HG02642 (cell line): Measurements from ENCODE around the gene FOXB2.

Experiments
- ATAC-seq: cut with Tn5 transposase; IDR thresholded peaks from one replicate; pipeline ENCODE4 v1.9.1; 2021; ENCODE audit warnings: mild to moderate bottlenecking; ENCODE audit not compliant: unreplicated experiment, poor library complexity

Gene FOXB2

GRCh38 chr9:77015327-77016048 lies 4.0 kb upstream of the FOXB2 start:
- ATAC-seq = no peak

DNA sequence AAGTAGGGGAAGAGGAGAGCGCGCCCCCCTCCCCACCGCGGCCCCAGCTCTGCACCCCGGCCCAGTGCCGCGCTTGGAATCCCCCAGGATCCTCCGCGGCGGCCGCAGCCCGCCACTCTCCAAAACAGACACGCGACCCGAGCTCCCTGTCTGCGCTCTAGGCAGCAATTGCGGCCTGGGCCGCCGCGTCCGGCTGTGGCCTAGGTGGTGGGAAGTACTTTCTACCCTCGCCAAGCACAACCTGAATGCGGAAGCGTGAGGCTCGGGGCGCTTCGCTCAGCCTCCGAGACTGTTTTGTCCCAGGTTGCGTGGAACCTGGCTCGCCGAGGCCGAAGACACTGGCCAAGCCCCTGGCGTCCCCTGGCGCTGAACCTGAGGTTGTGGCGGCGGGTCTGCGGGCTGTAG lies 3.3 kb upstream of the FOXB2 start:
- ATAC-seq = no peak

DNA sequence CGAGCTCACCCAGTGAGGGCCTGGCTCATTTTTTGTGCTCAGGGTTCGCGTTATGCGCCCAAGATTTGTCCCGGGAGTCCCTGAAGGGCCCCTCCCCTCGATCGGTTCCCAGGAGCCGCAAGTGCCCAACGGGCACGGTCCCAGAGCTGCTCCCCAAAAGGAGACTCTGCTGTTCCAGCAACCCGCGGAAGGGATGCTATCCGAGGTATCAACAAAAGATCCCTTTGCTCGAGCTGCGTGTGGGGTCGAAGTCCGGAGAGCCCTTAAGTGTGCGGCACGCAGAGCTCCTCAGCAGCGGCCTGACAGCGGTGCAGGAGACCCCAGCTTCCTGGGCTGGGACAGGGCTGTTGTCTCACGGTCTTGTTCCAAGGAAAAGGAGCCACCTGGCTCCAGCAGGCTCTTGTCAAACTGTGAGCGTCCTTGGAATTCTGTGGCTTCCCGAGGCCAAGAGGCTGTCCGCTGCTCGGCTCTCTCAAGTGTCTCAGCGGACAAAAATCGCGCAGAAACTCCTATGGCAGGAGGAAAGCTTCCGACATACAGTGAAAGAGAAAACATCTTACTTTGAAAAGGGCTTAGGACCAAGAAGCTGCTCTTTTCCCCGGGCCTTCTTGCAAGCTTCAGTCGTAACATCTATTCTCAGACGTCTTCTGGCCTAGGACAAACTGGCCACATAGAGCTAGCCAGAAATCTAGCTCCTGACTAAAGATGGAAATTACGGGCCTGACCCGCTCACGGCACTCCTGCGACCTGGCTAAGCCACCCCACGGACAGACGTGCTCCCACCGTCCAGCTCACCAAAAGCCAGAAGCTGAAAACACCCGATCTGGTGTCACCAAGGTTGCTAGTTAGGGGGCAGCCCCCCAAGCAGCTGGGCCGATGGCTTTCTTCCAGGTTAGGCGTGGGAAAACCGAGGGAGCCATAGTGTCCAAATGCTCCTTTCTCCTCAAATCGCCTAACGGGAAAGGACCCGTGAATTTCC lies 2.6 kb upstream of the FOXB2 start:
- ATAC-seq = no peak

DNA sequence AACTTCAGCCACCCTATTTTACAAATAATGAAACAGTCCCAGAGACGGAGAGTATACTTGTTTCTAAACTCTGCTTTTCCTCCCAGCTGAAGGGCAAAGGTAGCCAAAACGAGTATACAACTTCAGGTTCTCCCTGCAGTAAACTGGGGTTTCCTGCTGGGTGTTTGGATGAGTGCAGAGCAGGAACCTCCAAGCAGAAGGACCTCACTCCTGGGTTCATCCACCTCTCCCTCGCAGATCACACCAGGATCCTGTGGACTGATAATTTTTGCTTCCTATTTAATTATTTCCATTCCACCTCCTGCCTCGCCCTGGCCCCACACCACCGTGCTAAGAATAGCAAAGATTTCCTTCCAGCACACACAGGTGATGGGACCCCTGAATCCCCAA lies 2.0 kb upstream of the FOXB2 start:
- no peak for ATAC-seq

DNA sequence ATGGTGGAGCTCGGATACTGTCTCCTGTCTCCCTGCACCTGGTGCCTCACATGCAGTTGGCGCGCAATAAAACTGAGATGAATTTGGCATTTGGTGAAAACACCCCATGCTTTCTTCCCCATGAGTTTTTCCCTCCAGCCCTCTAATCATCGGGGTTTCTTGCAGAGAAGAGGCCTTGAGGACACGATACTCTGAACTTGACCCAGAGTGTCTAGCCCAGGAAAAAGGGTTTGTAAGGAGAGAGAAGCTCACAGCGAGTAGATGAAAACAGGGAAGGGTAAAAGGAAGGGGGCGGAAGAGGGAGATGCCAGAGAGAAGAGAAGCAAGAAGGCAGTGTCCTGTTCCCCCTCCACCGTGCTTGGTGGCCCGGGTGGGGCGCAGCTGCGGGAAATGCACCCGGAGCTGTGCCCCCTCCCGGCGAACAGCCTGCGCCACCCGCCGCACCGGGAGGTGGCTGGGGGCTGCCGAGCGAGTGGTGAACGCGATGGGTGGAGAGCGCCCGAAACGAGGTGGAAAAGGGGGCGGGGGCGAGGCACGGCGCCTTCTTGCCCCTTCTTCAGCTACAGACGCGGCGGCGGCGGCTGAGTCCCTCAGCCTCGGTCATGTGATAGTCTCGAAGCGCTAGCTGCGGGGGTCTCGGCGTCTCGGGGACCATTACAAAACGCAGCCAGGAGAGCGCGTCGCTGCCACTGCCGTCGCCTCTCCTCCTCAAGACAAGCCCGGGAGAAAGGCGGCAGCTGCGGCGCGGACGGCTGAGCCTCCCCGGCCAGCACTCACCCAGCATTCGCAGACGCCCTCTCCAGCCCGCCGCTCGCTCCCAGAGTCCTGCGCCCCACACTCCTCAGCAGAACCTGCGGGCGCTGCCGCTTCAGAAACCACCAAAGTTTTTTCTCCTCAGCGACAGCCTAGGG lies 1.1 kb upstream of the FOXB2 start:
- ATAC-seq = no peak

DNA sequence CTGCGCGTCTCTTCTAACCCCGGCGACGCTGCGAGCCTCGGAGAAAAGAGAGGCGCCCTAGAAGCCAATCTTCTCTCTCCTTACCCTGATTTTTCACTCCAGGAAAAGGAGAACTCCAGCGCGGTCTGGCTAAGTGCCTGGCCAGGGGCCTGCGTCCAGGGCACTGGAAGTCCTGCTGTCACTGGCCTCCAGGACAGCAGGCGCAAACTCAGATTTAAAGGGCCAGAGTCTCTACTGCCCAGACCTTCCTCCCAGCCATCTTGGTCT lies 553 bp upstream of the FOXB2 start:
- ATAC-seq = no peak

DNA sequence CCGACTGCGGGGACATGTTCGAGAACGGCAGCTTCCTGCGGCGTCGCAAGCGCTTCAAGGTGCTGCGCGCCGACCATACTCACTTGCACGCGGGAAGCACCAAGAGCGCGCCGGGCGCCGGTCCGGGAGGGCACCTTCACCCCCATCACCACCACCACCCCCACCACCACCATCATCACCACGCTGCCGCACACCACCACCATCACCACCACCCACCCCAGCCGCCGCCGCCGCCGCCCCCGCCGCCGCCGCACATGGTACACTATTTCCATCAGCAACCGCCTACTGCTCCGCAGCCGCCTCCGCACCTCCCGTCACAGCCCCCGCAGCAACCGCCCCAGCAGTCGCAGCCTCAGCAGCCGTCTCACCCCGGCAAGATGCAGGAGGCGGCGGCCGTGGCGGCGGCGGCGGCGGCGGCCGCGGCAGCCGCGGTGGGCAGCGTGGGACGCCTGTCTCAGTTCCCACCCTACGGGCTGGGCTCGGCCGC lies 514 bp downstream of the FOXB2 start:
- ATAC-seq = no peak

DNA sequence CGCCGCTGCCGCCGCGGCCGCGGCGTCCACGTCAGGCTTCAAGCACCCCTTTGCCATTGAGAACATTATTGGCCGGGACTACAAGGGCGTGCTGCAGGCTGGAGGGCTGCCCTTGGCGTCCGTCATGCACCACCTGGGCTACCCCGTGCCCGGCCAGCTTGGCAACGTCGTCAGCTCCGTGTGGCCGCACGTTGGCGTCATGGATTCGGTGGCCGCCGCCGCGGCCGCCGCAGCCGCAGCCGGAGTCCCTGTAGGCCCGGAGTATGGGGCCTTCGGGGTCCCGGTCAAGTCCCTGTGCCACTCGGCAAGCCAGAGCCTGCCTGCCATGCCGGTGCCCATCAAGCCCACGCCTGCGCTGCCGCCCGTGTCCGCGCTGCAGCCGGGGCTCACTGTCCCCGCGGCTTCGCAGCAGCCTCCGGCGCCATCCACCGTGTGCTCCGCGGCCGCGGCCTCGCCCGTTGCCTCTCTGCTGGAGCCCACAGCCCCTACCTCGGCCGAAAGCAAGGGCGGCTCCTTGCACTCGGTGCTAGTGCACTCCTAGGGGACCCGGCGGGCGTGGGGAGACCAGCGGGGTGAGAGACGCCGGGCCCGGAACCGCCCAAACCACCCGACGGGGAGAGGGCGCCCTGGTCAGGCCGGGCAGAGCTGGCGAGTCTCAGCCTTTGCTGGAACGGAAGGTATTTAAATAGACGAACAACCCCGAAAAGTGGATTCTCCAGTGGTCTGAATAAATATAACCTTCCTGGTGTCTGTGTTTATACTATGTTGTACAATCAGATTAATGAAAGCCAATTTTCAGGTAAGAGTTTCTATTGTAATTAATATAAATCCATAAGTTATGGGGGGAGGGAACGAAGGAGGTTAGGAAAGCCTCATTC lies 1.2 kb downstream of the FOXB2 start:
- ATAC-seq = no peak

DNA sequence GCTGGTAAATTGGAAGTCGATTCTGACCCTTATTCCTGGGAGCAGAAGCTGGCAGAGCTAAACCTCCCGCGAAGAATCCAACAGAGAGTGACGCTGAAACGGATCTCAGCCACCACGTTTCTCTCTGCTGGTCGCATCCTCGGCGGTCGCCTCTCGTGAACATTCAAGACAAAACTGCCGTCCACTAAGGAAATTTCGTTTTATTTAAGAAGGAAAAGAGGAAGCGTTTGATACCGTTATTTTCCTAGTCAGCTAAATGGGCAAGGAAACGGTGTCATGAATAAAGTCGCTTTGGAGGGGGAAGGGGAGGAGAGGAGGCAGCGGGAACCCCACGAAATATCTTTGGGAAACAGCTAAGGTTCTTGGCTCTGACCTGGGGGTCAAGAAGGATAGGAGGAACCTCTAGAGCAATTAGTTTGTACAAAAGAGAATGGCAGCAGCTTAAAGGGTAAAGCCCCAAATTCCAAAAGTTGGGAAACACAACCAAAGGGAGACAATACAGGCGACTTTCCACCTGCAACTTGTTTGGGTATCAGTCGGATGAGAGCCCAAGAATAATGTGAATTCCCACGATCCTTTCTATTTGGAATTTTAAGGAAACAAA lies 1.9 kb downstream of the FOXB2 start:
- ATAC-seq = no peak

DNA sequence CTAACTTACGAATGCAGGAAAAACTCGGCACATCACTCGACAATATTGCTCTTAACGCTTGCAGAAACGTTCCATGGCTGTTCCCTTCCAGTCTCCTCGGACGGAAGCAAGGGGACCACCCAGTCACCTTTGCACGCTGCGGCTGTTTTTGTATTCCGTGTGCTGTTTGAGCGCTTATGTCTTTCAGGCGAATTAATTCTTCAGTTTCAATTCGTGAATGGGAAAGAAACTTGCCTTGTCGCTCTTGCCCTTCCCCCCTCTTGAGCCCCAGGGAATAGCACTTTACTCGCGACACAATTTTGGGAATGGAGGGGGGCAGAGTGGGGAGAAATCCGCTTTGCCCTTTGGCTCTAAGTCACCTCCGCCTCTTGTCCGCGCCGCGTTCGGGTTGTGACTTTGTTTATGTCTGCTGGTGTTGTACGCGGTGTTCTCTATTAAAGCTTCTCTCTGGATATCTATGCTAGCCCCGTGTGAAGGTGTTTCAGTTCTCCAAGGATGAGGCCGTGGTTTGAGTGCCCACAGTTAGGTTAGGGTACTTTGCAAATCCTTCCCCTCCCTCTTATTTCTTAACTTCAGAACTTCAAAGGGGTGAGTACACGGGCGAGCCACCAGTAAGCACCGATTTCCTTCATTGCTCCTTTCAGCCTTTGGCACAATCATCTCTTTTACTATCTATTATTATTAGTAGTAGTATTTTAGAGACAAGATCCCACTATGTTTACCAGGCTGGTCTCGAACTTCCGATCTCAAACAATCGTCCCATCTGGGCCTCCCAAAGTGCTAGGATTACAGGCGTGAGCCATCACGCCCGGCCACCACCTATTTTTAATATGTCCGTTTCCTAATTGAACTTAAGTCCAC lies 2.7 kb downstream of the FOXB2 start:
- no peak for ATAC-seq

DNA sequence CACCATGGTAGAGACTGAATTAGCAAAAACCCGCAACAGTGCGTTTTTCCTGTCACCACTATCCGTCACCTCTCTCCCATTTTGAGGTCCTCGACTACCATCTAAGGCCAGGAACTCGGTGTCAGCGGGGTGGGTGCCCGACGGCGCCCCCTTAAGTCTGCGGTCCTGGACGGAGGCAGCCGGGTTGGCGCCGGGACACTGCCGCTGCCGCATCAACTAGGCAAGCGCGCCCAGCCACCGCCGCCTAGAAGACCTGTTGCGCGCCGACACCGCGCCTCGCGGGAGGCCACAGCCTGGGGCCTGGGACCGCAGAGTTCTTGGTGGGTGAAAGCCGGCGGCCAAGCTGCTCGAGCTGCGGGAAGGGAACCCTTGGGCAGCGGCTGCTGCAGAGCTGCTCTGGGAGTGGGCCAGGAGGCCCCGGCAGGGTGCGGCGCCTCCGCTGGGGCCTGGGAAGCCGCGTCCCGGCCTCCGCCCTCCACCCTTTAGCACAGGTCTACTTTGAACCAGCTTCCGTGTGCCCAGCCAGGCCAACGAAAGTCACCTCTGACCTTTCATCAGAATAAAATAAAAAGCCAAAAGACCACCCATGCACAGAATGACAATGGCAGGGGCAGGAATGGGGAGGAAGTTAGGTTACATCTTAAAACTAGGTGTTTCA lies 3.5 kb downstream of the FOXB2 start:
- ATAC-seq = no peak

- ATAC-seq = no peak
Measured at GRCh38 chr9:77023726-77024125, 4.3 kb downstream of the FOXB2 start.

DNA sequence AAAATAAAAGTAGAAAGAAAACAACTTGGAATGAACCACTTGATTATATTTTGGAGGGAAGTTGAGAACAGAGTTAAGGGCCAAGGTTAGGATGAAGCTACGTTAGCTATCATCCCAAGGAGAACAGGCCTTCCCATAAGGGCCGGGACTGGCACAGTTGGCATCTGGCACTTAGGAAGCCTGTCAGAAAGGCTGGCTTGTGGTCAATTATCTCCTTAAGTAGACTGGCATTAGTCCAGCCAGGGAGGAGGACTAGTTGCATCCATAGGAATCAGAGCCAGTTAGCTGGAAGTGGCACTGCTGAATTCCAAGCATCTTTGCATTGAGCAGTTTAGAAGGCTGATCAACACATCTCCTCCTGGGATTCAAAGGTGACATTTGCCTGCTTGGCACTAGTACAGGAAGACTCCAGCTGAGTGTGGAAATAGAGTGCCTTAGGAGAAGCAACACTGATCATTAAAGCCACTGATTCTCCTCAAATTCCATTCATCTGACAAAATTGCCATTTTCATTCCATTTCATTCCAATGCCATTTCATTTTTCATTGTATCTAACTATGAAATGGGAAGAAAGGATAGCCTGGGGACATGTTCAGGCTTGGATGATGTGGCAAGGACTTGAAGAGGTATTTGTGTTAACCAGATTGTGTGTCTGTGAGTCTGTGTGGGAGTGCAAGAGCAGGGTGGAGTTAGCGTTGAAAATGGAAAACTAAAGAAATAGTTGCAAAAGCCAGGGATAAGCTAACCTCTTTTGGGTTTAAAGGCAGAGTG lies 5.5 kb downstream of the FOXB2 start:
- no peak for ATAC-seq

DNA sequence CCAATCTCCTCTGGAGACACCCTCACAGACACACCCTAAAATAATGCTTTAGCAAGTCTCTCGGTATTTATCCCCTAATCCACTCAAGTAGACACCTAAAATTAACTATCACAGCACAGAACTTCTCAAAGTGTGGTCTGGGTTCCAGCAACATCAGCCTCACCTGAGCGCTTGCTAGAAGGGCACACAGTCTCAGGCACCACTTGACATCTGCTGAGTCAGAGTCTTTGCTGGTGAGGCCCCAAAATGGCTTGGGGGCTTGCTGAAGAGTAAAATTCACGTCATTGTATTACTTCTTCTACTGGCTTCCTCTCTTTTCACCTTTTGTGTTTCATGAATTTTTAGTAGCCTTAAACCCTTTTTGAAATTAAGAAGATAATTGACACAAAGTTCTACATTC lies 9.0 kb downstream of the FOXB2 start:
- no peak for ATAC-seq

- ATAC-seq = no peak
Measured at GRCh38 chr9:77030045-77030444, 10.6 kb downstream of the FOXB2 start.

DNA sequence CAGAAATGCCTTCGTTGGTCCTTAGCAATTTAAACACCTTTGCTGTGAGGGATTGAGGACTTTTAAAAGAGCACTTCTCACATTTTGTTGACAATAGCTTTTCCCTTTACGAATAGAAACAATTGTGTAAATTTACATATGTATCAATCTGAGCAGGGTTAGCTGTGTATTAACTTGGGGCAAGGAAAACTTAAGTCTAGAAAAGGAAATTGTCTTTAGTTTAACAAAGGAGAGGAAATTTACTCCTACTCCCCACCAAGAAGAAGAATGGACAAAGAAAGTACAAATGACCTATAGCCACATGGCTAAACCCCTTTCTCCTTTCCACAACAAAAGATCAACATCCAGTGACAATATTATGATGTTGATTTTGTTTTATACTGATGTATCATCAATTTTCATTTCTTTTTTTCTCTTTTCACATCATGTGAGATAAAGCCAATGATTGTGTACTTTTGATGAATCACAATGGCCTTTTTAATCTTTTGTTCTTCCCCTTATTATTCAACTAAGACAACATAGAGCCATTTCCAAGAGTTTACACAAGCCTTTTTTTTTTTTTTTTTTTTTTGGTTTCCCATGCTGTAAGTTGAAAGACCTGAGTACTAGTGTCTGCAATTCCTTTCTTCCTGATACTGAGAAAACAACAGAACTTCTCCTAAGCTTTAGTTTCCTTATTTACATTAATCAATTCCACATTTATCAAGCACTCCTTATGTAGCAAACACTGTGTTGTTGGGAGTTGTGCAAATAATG lies 19.0 kb downstream of the FOXB2 start:
- ATAC-seq = no peak
